OCI-LY1 (cell line): ENCODE measurements around the gene EXOC7.

Experiments used
- EZH2 ChIP-seq: fragments of 200-600 bp; sonication (generic), shearing (Covaris generic); IDR thresholded peaks from 2 replicates; pipeline ENCODE4 v1.8.0; 2017; ENCODE audit warnings: borderline replicate concordance, mixed run types, mild to moderate bottlenecking, antibody characterized with exemption, low read length, moderate library complexity, mixed read lengths
- TF ChIP-seq, protein P1 (sequence below): fragments of 200-600 bp; sonication (generic), shearing (Covaris generic); IDR thresholded peaks from 2 replicates; pipeline ENCODE4 v1.5.1; 2017; ENCODE audit warnings: mild to moderate bottlenecking, antibody characterized with exemption, low read length, moderate library complexity, mixed read lengths

GRCh38 chr17:76130473-76130872 lies 26.9 kb upstream of the EXOC7 start:
- TF ChIP-seq, protein P1, sequence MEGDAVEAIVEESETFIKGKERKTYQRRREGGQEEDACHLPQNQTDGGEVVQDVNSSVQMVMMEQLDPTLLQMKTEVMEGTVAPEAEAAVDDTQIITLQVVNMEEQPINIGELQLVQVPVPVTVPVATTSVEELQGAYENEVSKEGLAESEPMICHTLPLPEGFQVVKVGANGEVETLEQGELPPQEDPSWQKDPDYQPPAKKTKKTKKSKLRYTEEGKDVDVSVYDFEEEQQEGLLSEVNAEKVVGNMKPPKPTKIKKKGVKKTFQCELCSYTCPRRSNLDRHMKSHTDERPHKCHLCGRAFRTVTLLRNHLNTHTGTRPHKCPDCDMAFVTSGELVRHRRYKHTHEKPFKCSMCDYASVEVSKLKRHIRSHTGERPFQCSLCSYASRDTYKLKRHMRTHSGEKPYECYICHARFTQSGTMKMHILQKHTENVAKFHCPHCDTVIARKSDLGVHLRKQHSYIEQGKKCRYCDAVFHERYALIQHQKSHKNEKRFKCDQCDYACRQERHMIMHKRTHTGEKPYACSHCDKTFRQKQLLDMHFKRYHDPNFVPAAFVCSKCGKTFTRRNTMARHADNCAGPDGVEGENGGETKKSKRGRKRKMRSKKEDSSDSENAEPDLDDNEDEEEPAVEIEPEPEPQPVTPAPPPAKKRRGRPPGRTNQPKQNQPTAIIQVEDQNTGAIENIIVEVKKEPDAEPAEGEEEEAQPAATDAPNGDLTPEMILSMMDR, result no peak
- TF ChIP-seq EZH2, result no peak
